ENCODE data around the gene WTIP. TPM values are rescaled to one million over a fixed set of nuclear protein-coding genes. Genes with fewer than 3 reads are reported as not detected.

Gene WTIP
- total RNA-seq, 1 donor from 2014 or later, result 48.0 TPM

Other genes with a start within 250 kb of the WTIP start
- gene GARRE1, start 227.2 kb upstream of the WTIP start, total RNA-seq, result 25.1 and 26.8 TPM in 2 replicates
- gene GPI, start 116.6 kb upstream of the WTIP start, total RNA-seq, result 84.9 and 90.0 TPM in 2 replicates
- 9.2 and 12.7 TPM in 2 replicates for gene PDCD2L, start 77.4 kb upstream of the WTIP start, total RNA-seq
- 70.0 and 92.3 TPM in 2 replicates for gene UBA2, start 53.4 kb upstream of the WTIP start, total RNA-seq
- gene SCGB2B2, start 195.4 kb downstream of the WTIP start, total RNA-seq, result not detected in 2 replicates
- gene ZNF302, start 195.9 kb downstream of the WTIP start, total RNA-seq, result 8.7 and 11.9 TPM in 2 replicates